Keratinocyte (primary cell): ENCODE results near the gene ZNF398. TPM values are rescaled to one million over a fixed set of nuclear protein-coding genes. Genes with fewer than 3 reads are reported as not detected.

Source experiments
- DNase-seq: peaks from one replicate; pipeline ENCODE4 v3.0.0-alpha.2; 2011; ENCODE audit warnings: low read depth, missing footprints, low spot score
- FAIRE-seq: peaks from 2 replicates; lab custom pipeline; 2011; peaks lifted over from hg19 to GRCh38; lab: Jason Lieb, UNC
- H2AFZ ChIP-seq: 2 replicates; pipeline ENCODE4 v1.6.0; 2012; ENCODE audit warnings: low read length, control low read depth, inconsistent platforms; ENCODE audit not compliant: control insufficient read depth
- H3K27ac ChIP-seq: 2 replicates; pipeline ENCODE4 v1.5.1; 2011; ENCODE audit warnings: low read length; ENCODE audit not compliant: control insufficient read depth, insufficient read depth
- H3K27me3 ChIP-seq: 3 replicates; pipeline ENCODE4 v1.6.0; 2011; ENCODE audit warnings: low read length; ENCODE audit not compliant: control insufficient read depth, insufficient read depth; ENCODE audit errors: extremely low read depth
- H3K36me3 ChIP-seq, 2 experiments: 2 replicates in 1 of 2; 3 replicates in 1 of 2; pipeline ENCODE4 v1.5.1; 2011; ENCODE audit warnings: low read length in 2 of 2, mild to moderate bottlenecking in 1 of 2; ENCODE audit not compliant: control insufficient read depth in 2 of 2, insufficient read depth in 2 of 2; ENCODE audit errors: extremely low read depth in 1 of 2
- H3K4me1 ChIP-seq: 3 replicates; pipeline ENCODE4 v1.5.1; 2011; ENCODE audit warnings: low read length; ENCODE audit not compliant: control insufficient read depth, insufficient read depth; ENCODE audit errors: extremely low read depth
- H3K4me2 ChIP-seq: 3 replicates; pipeline ENCODE4 v1.6.0; 2011; ENCODE audit warnings: low read depth, low read length; ENCODE audit not compliant: control insufficient read depth, insufficient read depth; ENCODE audit errors: extremely low read depth
- H3K4me3 ChIP-seq, 3 experiments: fragments of 200-600 bp in 1 of 3; sonication (generic) in 1 of 3; 2 replicates in 2 of 3; 3 replicates in 1 of 3; pipeline ENCODE4 v1.5.1; 2011 to 2016; ENCODE audit warnings: low read length in 3 of 3, mild to moderate bottlenecking in 3 of 3, control low read depth in 2 of 3, inconsistent platforms in 1 of 3, low read depth in 1 of 3, mixed read lengths in 1 of 3, mixed run types in 1 of 3, moderate library complexity in 1 of 3; ENCODE audit not compliant: control insufficient read depth in 2 of 3, insufficient read depth in 2 of 3; ENCODE audit errors: extremely low read depth in 1 of 3
- H3K79me2 ChIP-seq: 2 replicates; pipeline ENCODE4 v1.6.0; 2012; ENCODE audit warnings: low read length; ENCODE audit not compliant: control insufficient read depth, insufficient read depth
- H3K9ac ChIP-seq: 3 replicates; pipeline ENCODE4 v1.6.0; 2011; ENCODE audit warnings: low read length; ENCODE audit not compliant: control insufficient read depth, insufficient read depth; ENCODE audit errors: extremely low read depth
- H3K9me1 ChIP-seq: 3 replicates; pipeline ENCODE4 v1.6.0; 2011; ENCODE audit warnings: low read length; ENCODE audit not compliant: control insufficient read depth, insufficient read depth; ENCODE audit errors: extremely low read depth
- H3K9me3 ChIP-seq: 2 replicates; pipeline ENCODE4 v1.5.1; 2012; ENCODE audit warnings: low read depth, low read length; ENCODE audit not compliant: control insufficient read depth
- H4K20me1 ChIP-seq: 3 replicates; pipeline ENCODE4 v1.6.0; 2011; ENCODE audit warnings: low read length; ENCODE audit not compliant: control insufficient read depth, insufficient read depth; ENCODE audit errors: extremely low read depth
- CTCF ChIP-seq, 3 experiments: IDR thresholded peaks in 1 of 3; conservative IDR thresholded peaks in 1 of 3; optimal IDR thresholded peaks in 1 of 3; 2 replicates in 2 of 3; 3 replicates in 1 of 3; pipeline versions ENCODE3 to v1.5.1; 2011; ENCODE audit warnings: low read length in 3 of 3, mild to moderate bottlenecking in 3 of 3, moderate library complexity in 2 of 3, control low read depth in 1 of 3, inconsistent platforms in 1 of 3; ENCODE audit not compliant: insufficient read depth in 2 of 3; ENCODE audit errors: extremely low read depth in 1 of 3
- EZH2 ChIP-seq: IDR thresholded peaks from one replicate; pipeline ENCODE4 v1.6.1; 2012; ENCODE audit warnings: inconsistent platforms, mild to moderate bottlenecking, low read length, moderate library complexity
- dilution Hi-C: fragments of 300-500 bp; cut with MboI; formaldehyde crosslinking; loops from one replicate; pipeline ENCODE4 v1.7.0; 2020; ENCODE audit warnings: low sequenced_read_pairs; ENCODE audit not compliant: extremely low pct_ligation_motif_present
- polyA plus RNA-seq, 5 experiments: library from polyadenylated mRNA; depleted of rRNA in 3 of 5; stranded (reverse) in 3 of 5; stranded (forward) in 1 of 5; unstranded in 1 of 5; fragments of >200 nt; gene quantifications; 1 replicate in 1 of 5; 2 replicates in 3 of 5; 3 replicates in 1 of 5; pipeline versions ENCODE4 v1.2.1 to v1.2.3, GENCODE V29; 2011 to 2012; ENCODE audit warnings: missing spikeins in 2 of 5, low read depth in 1 of 5, low replicate concordance in 1 of 5

The ZNF398 gene
- polyA plus RNA-seq, 1 donor (not counting 4 experiments of a cell fraction or from before 2014, with no cell fraction given), result 7.4 TPM

- H3K9ac ChIP-seq, result no peak overlapping the region
- no peaks in the 10 kb centered on the region for H3K9me3 ChIP-seq
- peaks cover 0 to 8% of the 10 kb centered on the region in 2 experiments for H3K36me3 ChIP-seq
- dilution Hi-C loops, result no loop called here
- no peak overlapping the region for H3K4me2 ChIP-seq
- TF ChIP-seq CTCF (optimal IDR thresholded peaks at IDR 0.05 in 1 of 3, IDR thresholded peaks at IDR 0.05 in 1 of 3, conservative IDR thresholded peaks at IDR 0.05 in 1 of 3; ENCODE audit: extremely low read depth in 1 of 3, insufficient read depth in 2 of 3, low read length in 3 of 3), result no peak
- no peak for TF ChIP-seq EZH2
- H3K27me3 ChIP-seq, result no peaks in the 10 kb centered on the region
- DNase-seq (no peak), FAIRE-seq (no peak)
- no peak overlapping the region for H3K27ac ChIP-seq
- no peak overlapping the region for H2AFZ ChIP-seq
- no peaks in the 10 kb centered on the region for H3K79me2 ChIP-seq
- no peak overlapping the region for H3K4me3 ChIP-seq
- no peaks in the 10 kb centered on the region for H3K9me1 ChIP-seq
- no peaks in the 10 kb centered on the region for H3K4me1 ChIP-seq
- H4K20me1 ChIP-seq, result no peaks in the 10 kb centered on the region
Measured at GRCh38 chr7:149103424-149103823, 43.8 kb upstream of the ZNF398 start.

- Histone ChIP-seq H3K4me1 (no peaks in the 10 kb centered on the region), H3K27me3 (no peaks in the 10 kb centered on the region), H3K36me3 (peaks cover 0 to 8% of the 10 kb centered on the region in 2 experiments), H3K4me3 (no peak overlapping the region), H2AFZ (no peak overlapping the region), H4K20me1 (no peaks in the 10 kb centered on the region), H3K9ac (no peak overlapping the region), H3K9me1 (no peaks in the 10 kb centered on the region), H3K9me3 (no peaks in the 10 kb centered on the region), H3K4me2 (no peak overlapping the region), H3K79me2 (no peaks in the 10 kb centered on the region), H3K27ac (no peak overlapping the region)
- dilution Hi-C loops, result no loop called here
- FAIRE-seq, result no peak
- TF ChIP-seq EZH2, result no peak
- TF ChIP-seq CTCF (optimal IDR thresholded peaks at IDR 0.05 in 1 of 3, IDR thresholded peaks at IDR 0.05 in 1 of 3, conservative IDR thresholded peaks at IDR 0.05 in 1 of 3; ENCODE audit: extremely low read depth in 1 of 3, insufficient read depth in 2 of 3, low read length in 3 of 3), result no peak
- DNase-seq, result no peak
Measured at GRCh38 chr7:149104214-149104613, 43.0 kb upstream of the ZNF398 start.
